HEK293 (cell line): ENCODE measurements around the gene ATE1.

ENCODE experiments used
- FEZF1 ChIP-seq: fragments of 450-650 bp; formaldehyde crosslinking; IDR thresholded peaks from 2 replicates; pipeline ENCODE4 v1.5.1; 2016; ENCODE audit warnings: missing biosample characterization, missing genetic modification characterization
- HOXA7 ChIP-seq: sonication (generic); formaldehyde crosslinking; IDR thresholded peaks from 2 replicates; pipeline ENCODE4 v1.8.1; 2022; ENCODE audit warnings: missing genetic modification reagents, borderline replicate concordance
- KLF1 ChIP-seq: fragments of 450-650 bp; formaldehyde crosslinking; IDR thresholded peaks from 2 replicates; pipeline ENCODE4 v1.5.1; 2016; ENCODE audit warnings: missing biosample characterization, missing genetic modification characterization
- OVOL3 ChIP-seq: fragments of 450-650 bp; formaldehyde crosslinking; IDR thresholded peaks from 2 replicates; pipeline ENCODE4 v1.5.1; 2016; ENCODE audit warnings: missing biosample characterization, missing genetic modification characterization
- REPIN1 ChIP-seq: fragments of 450-650 bp; formaldehyde crosslinking; IDR thresholded peaks from 2 replicates; pipeline ENCODE4 v1.5.1; 2017; ENCODE audit warnings: missing biosample characterization, missing genetic modification characterization, low read depth
- SP7 ChIP-seq: fragments of 450-650 bp; formaldehyde crosslinking; IDR thresholded peaks from 2 replicates; pipeline ENCODE4 v1.5.1; 2016; ENCODE audit warnings: missing biosample characterization, missing genetic modification characterization
- ZBTB8A ChIP-seq: fragments of 450-650 bp; formaldehyde crosslinking; IDR thresholded peaks from 2 replicates; pipeline ENCODE4 v1.5.1; 2016; ENCODE audit warnings: missing biosample characterization, missing genetic modification characterization
- ZEB2 ChIP-seq: fragments of 450-650 bp; formaldehyde crosslinking; IDR thresholded peaks from 2 replicates; pipeline ENCODE4 v1.5.1; 2016; ENCODE audit warnings: missing biosample characterization, missing genetic modification characterization
- ZNF121 ChIP-seq: fragments of 450-650 bp; formaldehyde crosslinking; IDR thresholded peaks from 2 replicates; pipeline ENCODE4 v1.5.1; 2016; ENCODE audit warnings: missing biosample characterization, missing genetic modification characterization
- ZNF174 ChIP-seq: fragments of 450-650 bp; formaldehyde crosslinking; IDR thresholded peaks from 2 replicates; pipeline ENCODE4 v1.5.0; 2017; ENCODE audit warnings: missing biosample characterization, mild to moderate bottlenecking, missing genetic modification characterization
- ZNF184 ChIP-seq: fragments of 450-650 bp; IDR thresholded peaks from 2 replicates; pipeline ENCODE4 v1.5.1; 2018; ENCODE audit warnings: missing biosample characterization, mild to moderate bottlenecking, missing genetic modification characterization
- ZNF19 ChIP-seq: fragments of 450-650 bp; formaldehyde crosslinking; IDR thresholded peaks from 2 replicates; pipeline ENCODE4; 2016; ENCODE audit warnings: missing biosample characterization, missing genetic modification characterization, low read depth
- ZNF560 ChIP-seq: fragments of 450-650 bp; formaldehyde crosslinking; IDR thresholded peaks from 2 replicates; pipeline ENCODE4 v1.5.1; 2017; ENCODE audit warnings: missing biosample characterization, missing genetic modification characterization, borderline replicate concordance
- ZNF76 ChIP-seq: fragments of 450-650 bp; formaldehyde crosslinking; IDR thresholded peaks from 2 replicates; pipeline ENCODE4; 2016; ENCODE audit warnings: low read depth, missing biosample characterization, missing genetic modification characterization, borderline replicate concordance
- TF ChIP-seq, protein P1 (sequence below): fragments of 450-650 bp; formaldehyde crosslinking; IDR thresholded peaks from 2 replicates; pipeline ENCODE4 v1.5.1; 2016; ENCODE audit warnings: missing biosample characterization, missing genetic modification characterization
- TF ChIP-seq, protein P2 (sequence below): fragments of 450-650 bp; formaldehyde crosslinking; IDR thresholded peaks from 2 replicates; pipeline ENCODE4 v1.5.1; 2017; ENCODE audit warnings: missing biosample characterization, missing genetic modification characterization
- TF ChIP-seq, protein P3 (sequence below): fragments of 450-650 bp; formaldehyde crosslinking; IDR thresholded peaks from 2 replicates; pipeline ENCODE4 v1.5.1; 2016; ENCODE audit warnings: missing biosample characterization, missing genetic modification characterization, borderline replicate concordance
- TF ChIP-seq, protein P4 (sequence below): fragments of 450-650 bp; formaldehyde crosslinking; IDR thresholded peaks from 2 replicates; pipeline ENCODE4 v1.5.1; 2017; ENCODE audit warnings: missing biosample characterization, missing genetic modification characterization
- TF ChIP-seq, protein P5 (sequence below): fragments of 450-650 bp; formaldehyde crosslinking; IDR thresholded peaks from 2 replicates; pipeline ENCODE4 v1.5.1; 2016; ENCODE audit warnings: missing biosample characterization, missing genetic modification characterization
- TF ChIP-seq, protein P6 (sequence below): fragments of 450-650 bp; formaldehyde crosslinking; IDR thresholded peaks from 2 replicates; pipeline ENCODE4 v1.5.1; 2016; ENCODE audit warnings: missing biosample characterization, missing genetic modification characterization, low read depth
- TF ChIP-seq, protein P7 (sequence below): fragments of 450-650 bp; formaldehyde crosslinking; IDR thresholded peaks from 2 replicates; pipeline ENCODE4 v1.5.1; 2016; ENCODE audit warnings: missing biosample characterization, missing genetic modification characterization, borderline replicate concordance
- TF ChIP-seq, protein P8 (sequence below): fragments of 450-650 bp; IDR thresholded peaks from 2 replicates; pipeline ENCODE4 v1.5.1; 2018; ENCODE audit warnings: missing biosample characterization, missing genetic modification characterization

ATE1 gene

DNA sequence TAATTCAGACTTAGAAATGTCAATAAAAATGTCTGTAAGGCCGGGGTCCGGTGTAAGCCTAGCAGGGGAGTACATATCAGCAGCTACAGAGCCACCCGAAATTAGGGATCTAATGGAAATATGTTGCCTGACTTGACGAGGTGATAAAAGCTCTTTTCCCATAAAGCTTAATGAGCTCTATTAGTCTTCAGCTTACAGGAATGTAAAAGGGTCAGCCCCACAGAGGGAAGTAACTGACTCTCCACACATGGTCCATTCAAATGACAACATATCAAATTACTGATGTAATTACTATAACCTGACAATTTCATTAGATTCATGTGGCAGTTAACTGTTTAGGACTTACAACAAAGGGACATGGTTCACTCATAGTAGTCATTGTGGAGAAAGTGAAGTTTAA lies 62.3 kb downstream of the ATE1 start (continued):
- TF ChIP-seq HOXA7 (CRISPR knock-in tag), result no peak
- TF ChIP-seq, protein P1, sequence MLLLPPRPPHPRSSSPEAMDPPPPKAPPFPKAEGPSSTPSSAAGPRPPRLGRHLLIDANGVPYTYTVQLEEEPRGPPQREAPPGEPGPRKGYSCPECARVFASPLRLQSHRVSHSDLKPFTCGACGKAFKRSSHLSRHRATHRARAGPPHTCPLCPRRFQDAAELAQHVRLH (tag by site-specific recombination), result peak; percentile 97
- no peak for TF ChIP-seq ZNF121 (tag by site-specific recombination)
- TF ChIP-seq REPIN1, result no peak
- peak; percentile 70 for TF ChIP-seq ZBTB8A (tag by site-specific recombination)
- TF ChIP-seq, protein P2, sequence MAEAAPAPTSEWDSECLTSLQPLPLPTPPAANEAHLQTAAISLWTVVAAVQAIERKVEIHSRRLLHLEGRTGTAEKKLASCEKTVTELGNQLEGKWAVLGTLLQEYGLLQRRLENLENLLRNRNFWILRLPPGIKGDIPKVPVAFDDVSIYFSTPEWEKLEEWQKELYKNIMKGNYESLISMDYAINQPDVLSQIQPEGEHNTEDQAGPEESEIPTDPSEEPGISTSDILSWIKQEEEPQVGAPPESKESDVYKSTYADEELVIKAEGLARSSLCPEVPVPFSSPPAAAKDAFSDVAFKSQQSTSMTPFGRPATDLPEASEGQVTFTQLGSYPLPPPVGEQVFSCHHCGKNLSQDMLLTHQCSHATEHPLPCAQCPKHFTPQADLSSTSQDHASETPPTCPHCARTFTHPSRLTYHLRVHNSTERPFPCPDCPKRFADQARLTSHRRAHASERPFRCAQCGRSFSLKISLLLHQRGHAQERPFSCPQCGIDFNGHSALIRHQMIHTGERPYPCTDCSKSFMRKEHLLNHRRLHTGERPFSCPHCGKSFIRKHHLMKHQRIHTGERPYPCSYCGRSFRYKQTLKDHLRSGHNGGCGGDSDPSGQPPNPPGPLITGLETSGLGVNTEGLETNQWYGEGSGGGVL (tag by site-specific recombination), result no peak
- TF ChIP-seq, protein P3, sequence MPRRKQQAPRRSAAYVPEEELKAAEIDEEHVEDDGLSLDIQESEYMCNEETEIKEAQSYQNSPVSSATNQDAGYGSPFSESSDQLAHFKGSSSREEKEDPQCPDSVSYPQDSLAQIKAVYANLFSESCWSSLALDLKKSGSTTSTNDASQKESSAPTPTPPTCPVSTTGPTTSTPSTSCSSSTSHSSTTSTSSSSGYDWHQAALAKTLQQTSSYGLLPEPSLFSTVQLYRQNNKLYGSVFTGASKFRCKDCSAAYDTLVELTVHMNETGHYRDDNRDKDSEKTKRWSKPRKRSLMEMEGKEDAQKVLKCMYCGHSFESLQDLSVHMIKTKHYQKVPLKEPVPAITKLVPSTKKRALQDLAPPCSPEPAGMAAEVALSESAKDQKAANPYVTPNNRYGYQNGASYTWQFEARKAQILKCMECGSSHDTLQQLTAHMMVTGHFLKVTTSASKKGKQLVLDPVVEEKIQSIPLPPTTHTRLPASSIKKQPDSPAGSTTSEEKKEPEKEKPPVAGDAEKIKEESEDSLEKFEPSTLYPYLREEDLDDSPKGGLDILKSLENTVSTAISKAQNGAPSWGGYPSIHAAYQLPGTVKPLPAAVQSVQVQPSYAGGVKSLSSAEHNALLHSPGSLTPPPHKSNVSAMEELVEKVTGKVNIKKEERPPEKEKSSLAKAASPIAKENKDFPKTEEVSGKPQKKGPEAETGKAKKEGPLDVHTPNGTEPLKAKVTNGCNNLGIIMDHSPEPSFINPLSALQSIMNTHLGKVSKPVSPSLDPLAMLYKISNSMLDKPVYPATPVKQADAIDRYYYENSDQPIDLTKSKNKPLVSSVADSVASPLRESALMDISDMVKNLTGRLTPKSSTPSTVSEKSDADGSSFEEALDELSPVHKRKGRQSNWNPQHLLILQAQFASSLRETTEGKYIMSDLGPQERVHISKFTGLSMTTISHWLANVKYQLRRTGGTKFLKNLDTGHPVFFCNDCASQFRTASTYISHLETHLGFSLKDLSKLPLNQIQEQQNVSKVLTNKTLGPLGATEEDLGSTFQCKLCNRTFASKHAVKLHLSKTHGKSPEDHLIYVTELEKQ, result peak; percentile 97
- TF ChIP-seq ZNF19 (tag by site-specific recombination), result no peak
- TF ChIP-seq, protein P4, sequence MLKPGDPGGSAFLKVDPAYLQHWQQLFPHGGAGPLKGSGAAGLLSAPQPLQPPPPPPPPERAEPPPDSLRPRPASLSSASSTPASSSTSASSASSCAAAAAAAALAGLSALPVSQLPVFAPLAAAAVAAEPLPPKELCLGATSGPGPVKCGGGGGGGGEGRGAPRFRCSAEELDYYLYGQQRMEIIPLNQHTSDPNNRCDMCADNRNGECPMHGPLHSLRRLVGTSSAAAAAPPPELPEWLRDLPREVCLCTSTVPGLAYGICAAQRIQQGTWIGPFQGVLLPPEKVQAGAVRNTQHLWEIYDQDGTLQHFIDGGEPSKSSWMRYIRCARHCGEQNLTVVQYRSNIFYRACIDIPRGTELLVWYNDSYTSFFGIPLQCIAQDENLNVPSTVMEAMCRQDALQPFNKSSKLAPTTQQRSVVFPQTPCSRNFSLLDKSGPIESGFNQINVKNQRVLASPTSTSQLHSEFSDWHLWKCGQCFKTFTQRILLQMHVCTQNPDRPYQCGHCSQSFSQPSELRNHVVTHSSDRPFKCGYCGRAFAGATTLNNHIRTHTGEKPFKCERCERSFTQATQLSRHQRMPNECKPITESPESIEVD (tag by site-specific recombination), result peak; percentile 96
- TF ChIP-seq, protein P5, sequence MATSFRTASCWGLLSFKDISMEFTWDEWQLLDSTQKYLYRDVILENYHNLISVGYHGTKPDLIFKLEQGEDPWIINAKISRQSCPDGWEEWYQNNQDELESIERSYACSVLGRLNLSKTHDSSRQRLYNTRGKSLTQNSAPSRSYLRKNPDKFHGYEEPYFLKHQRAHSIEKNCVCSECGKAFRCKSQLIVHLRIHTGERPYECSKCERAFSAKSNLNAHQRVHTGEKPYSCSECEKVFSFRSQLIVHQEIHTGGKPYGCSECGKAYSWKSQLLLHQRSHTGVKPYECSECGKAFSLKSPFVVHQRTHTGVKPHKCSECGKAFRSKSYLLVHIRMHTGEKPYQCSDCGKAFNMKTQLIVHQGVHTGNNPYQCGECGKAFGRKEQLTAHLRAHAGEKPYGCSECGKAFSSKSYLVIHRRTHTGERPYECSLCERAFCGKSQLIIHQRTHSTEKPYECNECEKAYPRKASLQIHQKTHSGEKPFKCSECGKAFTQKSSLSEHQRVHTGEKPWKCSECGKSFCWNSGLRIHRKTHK, result no peak
- TF ChIP-seq SP7 (tag by site-specific recombination), result peak; percentile 99
- TF ChIP-seq ZNF560 (tag by site-specific recombination), result no peak
- TF ChIP-seq, protein P6, sequence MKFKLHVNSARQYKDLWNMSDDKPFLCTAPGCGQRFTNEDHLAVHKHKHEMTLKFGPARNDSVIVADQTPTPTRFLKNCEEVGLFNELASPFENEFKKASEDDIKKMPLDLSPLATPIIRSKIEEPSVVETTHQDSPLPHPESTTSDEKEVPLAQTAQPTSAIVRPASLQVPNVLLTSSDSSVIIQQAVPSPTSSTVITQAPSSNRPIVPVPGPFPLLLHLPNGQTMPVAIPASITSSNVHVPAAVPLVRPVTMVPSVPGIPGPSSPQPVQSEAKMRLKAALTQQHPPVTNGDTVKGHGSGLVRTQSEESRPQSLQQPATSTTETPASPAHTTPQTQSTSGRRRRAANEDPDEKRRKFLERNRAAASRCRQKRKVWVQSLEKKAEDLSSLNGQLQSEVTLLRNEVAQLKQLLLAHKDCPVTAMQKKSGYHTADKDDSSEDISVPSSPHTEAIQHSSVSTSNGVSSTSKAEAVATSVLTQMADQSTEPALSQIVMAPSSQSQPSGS (tag by site-specific recombination), result peak; percentile 65
- TF ChIP-seq FEZF1 (tag by site-specific recombination), result peak; percentile 97
- peak; percentile 98 for TF ChIP-seq OVOL3 (tag by site-specific recombination)
- TF ChIP-seq ZEB2 (tag by site-specific recombination), result peak; percentile 89
- no peak; the same call in 1 of the 2 replicates for TF ChIP-seq ZNF76 (tag by site-specific recombination)
- TF ChIP-seq, protein P7, sequence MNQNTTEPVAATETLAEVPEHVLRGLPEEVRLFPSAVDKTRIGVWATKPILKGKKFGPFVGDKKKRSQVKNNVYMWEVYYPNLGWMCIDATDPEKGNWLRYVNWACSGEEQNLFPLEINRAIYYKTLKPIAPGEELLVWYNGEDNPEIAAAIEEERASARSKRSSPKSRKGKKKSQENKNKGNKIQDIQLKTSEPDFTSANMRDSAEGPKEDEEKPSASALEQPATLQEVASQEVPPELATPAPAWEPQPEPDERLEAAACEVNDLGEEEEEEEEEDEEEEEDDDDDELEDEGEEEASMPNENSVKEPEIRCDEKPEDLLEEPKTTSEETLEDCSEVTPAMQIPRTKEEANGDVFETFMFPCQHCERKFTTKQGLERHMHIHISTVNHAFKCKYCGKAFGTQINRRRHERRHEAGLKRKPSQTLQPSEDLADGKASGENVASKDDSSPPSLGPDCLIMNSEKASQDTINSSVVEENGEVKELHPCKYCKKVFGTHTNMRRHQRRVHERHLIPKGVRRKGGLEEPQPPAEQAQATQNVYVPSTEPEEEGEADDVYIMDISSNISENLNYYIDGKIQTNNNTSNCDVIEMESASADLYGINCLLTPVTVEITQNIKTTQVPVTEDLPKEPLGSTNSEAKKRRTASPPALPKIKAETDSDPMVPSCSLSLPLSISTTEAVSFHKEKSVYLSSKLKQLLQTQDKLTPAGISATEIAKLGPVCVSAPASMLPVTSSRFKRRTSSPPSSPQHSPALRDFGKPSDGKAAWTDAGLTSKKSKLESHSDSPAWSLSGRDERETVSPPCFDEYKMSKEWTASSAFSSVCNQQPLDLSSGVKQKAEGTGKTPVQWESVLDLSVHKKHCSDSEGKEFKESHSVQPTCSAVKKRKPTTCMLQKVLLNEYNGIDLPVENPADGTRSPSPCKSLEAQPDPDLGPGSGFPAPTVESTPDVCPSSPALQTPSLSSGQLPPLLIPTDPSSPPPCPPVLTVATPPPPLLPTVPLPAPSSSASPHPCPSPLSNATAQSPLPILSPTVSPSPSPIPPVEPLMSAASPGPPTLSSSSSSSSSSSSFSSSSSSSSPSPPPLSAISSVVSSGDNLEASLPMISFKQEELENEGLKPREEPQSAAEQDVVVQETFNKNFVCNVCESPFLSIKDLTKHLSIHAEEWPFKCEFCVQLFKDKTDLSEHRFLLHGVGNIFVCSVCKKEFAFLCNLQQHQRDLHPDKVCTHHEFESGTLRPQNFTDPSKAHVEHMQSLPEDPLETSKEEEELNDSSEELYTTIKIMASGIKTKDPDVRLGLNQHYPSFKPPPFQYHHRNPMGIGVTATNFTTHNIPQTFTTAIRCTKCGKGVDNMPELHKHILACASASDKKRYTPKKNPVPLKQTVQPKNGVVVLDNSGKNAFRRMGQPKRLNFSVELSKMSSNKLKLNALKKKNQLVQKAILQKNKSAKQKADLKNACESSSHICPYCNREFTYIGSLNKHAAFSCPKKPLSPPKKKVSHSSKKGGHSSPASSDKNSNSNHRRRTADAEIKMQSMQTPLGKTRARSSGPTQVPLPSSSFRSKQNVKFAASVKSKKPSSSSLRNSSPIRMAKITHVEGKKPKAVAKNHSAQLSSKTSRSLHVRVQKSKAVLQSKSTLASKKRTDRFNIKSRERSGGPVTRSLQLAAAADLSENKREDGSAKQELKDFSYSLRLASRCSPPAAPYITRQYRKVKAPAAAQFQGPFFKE (tag by site-specific recombination), result no peak
- no peak for TF ChIP-seq ZNF174 (tag by site-specific recombination)
- no peak for TF ChIP-seq ZNF184 (tag by site-specific recombination)
- peak; percentile 34; the same call in 1 of the 2 replicates for TF ChIP-seq KLF1 (tag by site-specific recombination)
- TF ChIP-seq, protein P8, sequence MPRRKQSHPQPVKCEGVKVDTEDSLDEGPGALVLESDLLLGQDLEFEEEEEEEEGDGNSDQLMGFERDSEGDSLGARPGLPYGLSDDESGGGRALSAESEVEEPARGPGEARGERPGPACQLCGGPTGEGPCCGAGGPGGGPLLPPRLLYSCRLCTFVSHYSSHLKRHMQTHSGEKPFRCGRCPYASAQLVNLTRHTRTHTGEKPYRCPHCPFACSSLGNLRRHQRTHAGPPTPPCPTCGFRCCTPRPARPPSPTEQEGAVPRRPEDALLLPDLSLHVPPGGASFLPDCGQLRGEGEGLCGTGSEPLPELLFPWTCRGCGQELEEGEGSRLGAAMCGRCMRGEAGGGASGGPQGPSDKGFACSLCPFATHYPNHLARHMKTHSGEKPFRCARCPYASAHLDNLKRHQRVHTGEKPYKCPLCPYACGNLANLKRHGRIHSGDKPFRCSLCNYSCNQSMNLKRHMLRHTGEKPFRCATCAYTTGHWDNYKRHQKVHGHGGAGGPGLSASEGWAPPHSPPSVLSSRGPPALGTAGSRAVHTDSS, result peak; percentile 33; the same call in 1 of the 2 replicates
